HG02571 (cell line): ENCODE measurements around the gene NRN1L.

Source experiments
- ATAC-seq: cut with Tn5 transposase; IDR thresholded peaks from one replicate; pipeline ENCODE4 v1.9.1; 2021; ENCODE audit warnings: mild to moderate bottlenecking, moderate library complexity; ENCODE audit not compliant: unreplicated experiment

The NRN1L gene

GRCh38 chr16:67934306-67935100 lies 49.8 kb downstream of the NRN1L start:
- no peak for ATAC-seq

- ATAC-seq = no peak
Observed at GRCh38 chr16:67935101-67935401, 50.4 kb downstream of the NRN1L start.

- ATAC-seq = peak; percentile 87
Observed at GRCh38 chr16:67935402-67936123, 50.9 kb downstream of the NRN1L start.
